Trophoblast cell (in vitro differentiated cells and primary cell): ENCODE data around the gene DNAL1.

ENCODE experiments used
- DNase-seq, 2 donors: peaks; one replicate each; pipeline ENCODE4 v3.0.0-alpha.2; 2016
- H2AFZ ChIP-seq: 2 replicates; pipeline ENCODE4 v1.6.1; 2013; ENCODE audit warnings: low read length, moderate library complexity, mild to moderate bottlenecking; ENCODE audit not compliant: insufficient read depth, poor library complexity
- H2AK5ac ChIP-seq: 2 replicates; pipeline ENCODE4 v1.6.1; 2013; ENCODE audit warnings: mild to moderate bottlenecking, low read length
- H2BK120ac ChIP-seq: 2 replicates; pipeline ENCODE4 v1.6.1; 2013; ENCODE audit warnings: low read length, mild to moderate bottlenecking, moderate library complexity; ENCODE audit not compliant: insufficient read depth, poor library complexity
- H2BK12ac ChIP-seq: 2 replicates; pipeline ENCODE4 v1.6.1; 2013; ENCODE audit warnings: mild to moderate bottlenecking, low read length, moderate library complexity
- H2BK5ac ChIP-seq: 2 replicates; pipeline ENCODE4 v1.6.1; 2013; ENCODE audit warnings: low read length, low read depth, moderate library complexity, mild to moderate bottlenecking; ENCODE audit not compliant: poor library complexity
- H3K14ac ChIP-seq: 2 replicates; pipeline ENCODE4 v1.6.1; 2013; ENCODE audit warnings: mild to moderate bottlenecking, low read length
- H3K18ac ChIP-seq: 2 replicates; pipeline ENCODE4 v1.6.1; 2013; ENCODE audit warnings: mild to moderate bottlenecking, low read length
- H3K23ac ChIP-seq: 2 replicates; pipeline ENCODE4 v1.6.1; 2013; ENCODE audit warnings: low read length
- H3K27ac ChIP-seq: 2 replicates; pipeline ENCODE4 v1.5.1; 2013; ENCODE audit warnings: low read depth, mild to moderate bottlenecking, inconsistent platforms, low read length, moderate library complexity
- H3K27me3 ChIP-seq: 2 replicates; pipeline ENCODE4 v1.6.1; 2013; ENCODE audit warnings: inconsistent platforms, mild to moderate bottlenecking, low read length, moderate library complexity; ENCODE audit not compliant: insufficient read depth
- H3K36me3 ChIP-seq, 2 experiments: 1 replicate in 1 of 2; 2 replicates in 1 of 2; pipeline ENCODE4 v1.6.1; 2013; ENCODE audit warnings: low read length in 2 of 2, mild to moderate bottlenecking in 2 of 2, moderate library complexity in 1 of 2; ENCODE audit not compliant: insufficient read depth in 2 of 2, control insufficient read depth in 1 of 2
- H3K4ac ChIP-seq: 2 replicates; pipeline ENCODE4 v1.6.1; 2013; ENCODE audit warnings: low read depth, mild to moderate bottlenecking, low read length, moderate library complexity
- H3K4me1 ChIP-seq, 2 experiments: 1 replicate in 1 of 2; 2 replicates in 1 of 2; pipeline ENCODE4 v1.6.1; 2013; ENCODE audit warnings: low read length in 2 of 2, mild to moderate bottlenecking in 2 of 2, moderate library complexity in 1 of 2; ENCODE audit not compliant: insufficient read depth in 2 of 2, control insufficient read depth in 1 of 2
- H3K4me2 ChIP-seq: 2 replicates; pipeline ENCODE4 v1.6.1; 2013; ENCODE audit warnings: inconsistent platforms, mild to moderate bottlenecking, low read length, moderate library complexity
- H3K4me3 ChIP-seq: 2 replicates; pipeline ENCODE4 v1.5.1; 2013; ENCODE audit warnings: mild to moderate bottlenecking, low read depth, low read length, inconsistent platforms
- H3K79me1 ChIP-seq: one replicate; pipeline ENCODE4 v1.6.1; 2013; ENCODE audit warnings: low read length
- H3K79me2 ChIP-seq: 2 replicates; pipeline ENCODE4 v1.6.1; 2013; ENCODE audit warnings: low read length, mild to moderate bottlenecking; ENCODE audit not compliant: control insufficient read depth, insufficient read depth, poor library complexity
- H3K9ac ChIP-seq: 2 replicates; pipeline ENCODE4 v1.6.1; 2013; ENCODE audit warnings: mild to moderate bottlenecking, low read length
- H3K9me3 ChIP-seq: 2 replicates; pipeline ENCODE4 v1.6.1; 2013; ENCODE audit warnings: low read depth, mild to moderate bottlenecking, control low read depth, inconsistent platforms, low read length; ENCODE audit not compliant: insufficient read depth
- H4K12ac ChIP-seq: 2 replicates; pipeline ENCODE4 v1.6.1; 2013; ENCODE audit warnings: low read depth, mild to moderate bottlenecking, low read length, moderate library complexity
- H4K8ac ChIP-seq: 2 replicates; pipeline ENCODE4 v1.6.1; 2013; ENCODE audit warnings: low read depth, mild to moderate bottlenecking, low read length, moderate library complexity
- H4K91ac ChIP-seq: one replicate; pipeline ENCODE4 v1.6.1; 2013; ENCODE audit warnings: low read depth, mild to moderate bottlenecking, low read length, moderate library complexity
- WGBS: extraction: QIAGEN DNeasy Blood & Tissue Kit; methylation state at CpG from one replicate; pipeline ENCODE4 v1.1.7; 2013; ENCODE audit warnings: missing lambda C conversion rate; ENCODE audit not compliant: insufficient read length, insufficient coverage; ENCODE audit errors: extremely low coverage; 5-methylcytosine and 5-hydroxymethylcytosine counted together

DNAL1 gene

DNA sequence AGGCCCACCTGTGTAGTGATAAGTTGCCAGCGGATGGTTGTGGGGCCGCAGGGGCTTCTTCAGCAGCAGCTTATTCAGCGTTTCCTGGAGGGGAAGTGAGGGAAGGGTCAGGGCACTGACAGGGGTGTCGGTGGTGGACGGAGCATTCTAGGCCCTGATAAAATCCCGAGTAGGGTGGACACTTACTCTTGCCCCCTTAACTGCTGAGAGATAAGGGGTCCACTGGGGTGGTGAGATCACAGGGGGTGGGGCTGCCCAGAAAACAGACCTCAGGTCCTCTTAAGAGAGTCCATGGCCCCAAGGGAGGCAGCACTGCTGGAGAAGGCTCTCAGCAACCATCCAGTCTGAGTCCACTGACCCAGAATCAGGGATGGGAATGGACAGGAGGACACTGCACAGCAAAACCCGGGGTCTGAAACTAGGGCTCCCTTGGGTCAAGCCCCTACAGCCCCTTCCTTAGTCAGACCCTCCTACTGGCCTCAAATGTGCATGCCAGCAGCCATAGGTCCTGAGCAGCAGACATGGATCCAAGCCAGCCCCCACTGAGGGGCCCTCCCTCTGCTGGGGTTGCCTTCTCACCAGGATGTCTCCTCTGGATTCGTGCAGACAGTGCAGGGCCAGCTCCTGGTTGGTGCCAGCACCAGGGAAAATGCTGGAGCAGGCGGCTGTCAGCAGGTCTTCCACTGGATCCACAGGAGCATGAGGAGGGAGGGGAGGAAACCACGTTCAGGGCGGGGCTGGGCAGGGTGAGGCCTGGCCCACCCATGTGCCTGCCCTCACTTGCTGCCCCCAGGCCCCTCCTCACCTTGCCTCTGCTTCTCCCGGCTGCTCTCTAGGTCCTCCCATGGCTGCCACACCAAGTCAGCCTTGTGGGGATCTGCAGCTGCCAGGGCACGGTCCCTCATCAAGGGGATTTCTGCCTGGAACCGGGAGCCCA is 81.5 kb downstream of the DNAL1 start:
- Histone ChIP-seq H2BK120ac (no peak overlapping the region), H3K79me2 (no peaks in the 10 kb centered on the region), H2AFZ (no peak overlapping the region), H3K4me3 (no peak overlapping the region), H2AK5ac (no peak overlapping the region), H3K79me1 (no peaks in the 10 kb centered on the region), H3K27ac (no peak overlapping the region), H3K9ac (no peak overlapping the region), H3K36me3 (peaks cover 51 to 68% of the 10 kb centered on the region in 2 experiments), H2BK5ac (no peak overlapping the region), H4K91ac (no peak overlapping the region), H3K18ac (no peak overlapping the region), H3K4me2 (no peak overlapping the region), H3K4me1 (peaks cover 0 to 5% of the 10 kb centered on the region in 2 experiments), H3K14ac (no peak overlapping the region), H2BK12ac (no peak overlapping the region), H3K27me3 (no peaks in the 10 kb centered on the region), H4K12ac (peak overlapping the region; percentile 32), H3K9me3 (no peaks in the 10 kb centered on the region), H4K8ac (no peak overlapping the region), H3K23ac (no peak overlapping the region), H3K4ac (no peak overlapping the region)
- no CpG with 5 or more reads among the region's 14 CpGs for WGBS
- no peak for DNase-seq

- no peaks in the 10 kb centered on the region for H3K79me1 ChIP-seq
- no CpG with 5 or more reads among the region's 7 CpGs for WGBS
- no peak overlapping the region for H4K8ac ChIP-seq
- H3K18ac ChIP-seq: peak overlapping the region; percentile 46
- H2BK5ac ChIP-seq: no peak overlapping the region
- no peak overlapping the region for H2BK120ac ChIP-seq
- no peaks in the 10 kb centered on the region for H3K79me2 ChIP-seq
- H3K23ac ChIP-seq: no peak overlapping the region
- no peak for DNase-seq
- H3K9ac ChIP-seq: no peak overlapping the region
- no peak overlapping the region for H3K14ac ChIP-seq
- H2AFZ ChIP-seq: no peak overlapping the region
- H2AK5ac ChIP-seq: no peak overlapping the region
- peaks cover 46 to 62% of the 10 kb centered on the region in 2 experiments for H3K36me3 ChIP-seq
- no peaks in the 10 kb centered on the region for H3K9me3 ChIP-seq
- peaks cover 0 to 5% of the 10 kb centered on the region in 2 experiments for H3K4me1 ChIP-seq
- H3K4me3 ChIP-seq: no peak overlapping the region
- no peak overlapping the region for H3K27ac ChIP-seq
- no peak overlapping the region for H2BK12ac ChIP-seq
- no peak overlapping the region for H3K4me2 ChIP-seq
- H4K91ac ChIP-seq: no peak overlapping the region
- H4K12ac ChIP-seq: no peak overlapping the region
- H3K27me3 ChIP-seq: no peaks in the 10 kb centered on the region
- no peak overlapping the region for H3K4ac ChIP-seq
Measured at GRCh38 chr14:73727166-73727565, 82.4 kb downstream of the DNAL1 start.

DNA sequence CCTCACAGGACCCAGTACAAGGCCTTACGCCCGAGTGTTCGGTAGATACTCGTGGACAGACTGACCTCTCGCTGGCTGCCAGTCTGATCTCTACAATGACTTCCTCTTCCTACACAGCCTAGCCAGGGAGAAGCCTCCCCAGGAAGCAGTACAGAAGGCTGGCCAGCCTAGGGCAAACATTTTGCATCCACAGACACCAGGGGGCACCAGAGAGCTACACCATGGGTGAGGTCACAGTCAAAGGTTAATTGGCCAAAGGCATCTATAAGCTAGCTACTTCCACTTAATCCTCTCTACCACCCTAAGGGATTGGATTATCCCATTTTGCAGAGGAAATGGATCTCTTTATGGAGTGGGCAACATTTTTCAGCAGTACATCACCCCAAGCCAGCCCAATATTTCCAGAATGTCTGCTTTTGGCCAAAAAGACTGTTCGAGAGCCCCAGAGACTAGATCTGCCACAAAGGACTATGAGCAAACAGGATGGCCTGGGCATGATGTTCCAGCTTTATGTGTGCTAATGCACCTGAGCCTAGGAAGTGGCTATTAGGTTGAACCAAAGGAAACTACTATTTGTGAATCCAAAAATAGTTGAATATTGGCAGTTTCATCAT is 84.0 kb downstream of the DNAL1 start:
- H3K27ac ChIP-seq: no peak overlapping the region
- H2AFZ ChIP-seq: no peak overlapping the region
- H4K91ac ChIP-seq: no peak overlapping the region
- no CpG with 5 or more reads among the region's 6 CpGs for WGBS
- no peaks in the 10 kb centered on the region for H3K79me1 ChIP-seq
- H3K4me3 ChIP-seq: no peak overlapping the region
- H3K9ac ChIP-seq: no peak overlapping the region
- H3K14ac ChIP-seq: no peak overlapping the region
- H4K12ac ChIP-seq: no peak overlapping the region
- no peak overlapping the region for H2BK120ac ChIP-seq
- no peaks in the 10 kb centered on the region for H3K9me3 ChIP-seq
- peak overlapping the region; percentile 15 for H4K8ac ChIP-seq
- no peaks in the 10 kb centered on the region for H3K79me2 ChIP-seq
- no peak overlapping the region for H3K23ac ChIP-seq
- no peak overlapping the region for H2BK5ac ChIP-seq
- peak; percentile 76 to 93 for DNase-seq
- no peak overlapping the region for H3K4ac ChIP-seq
- no peak overlapping the region for H3K18ac ChIP-seq
- H3K27me3 ChIP-seq: no peaks in the 10 kb centered on the region
- H3K36me3 ChIP-seq: peaks cover 35 to 51% of the 10 kb centered on the region in 2 experiments
- H3K4me1 ChIP-seq: peaks cover 0 to 5% of the 10 kb centered on the region in 2 experiments
- no peak overlapping the region for H3K4me2 ChIP-seq
- no peak overlapping the region for H2AK5ac ChIP-seq
- H2BK12ac ChIP-seq: no peak overlapping the region

DNA sequence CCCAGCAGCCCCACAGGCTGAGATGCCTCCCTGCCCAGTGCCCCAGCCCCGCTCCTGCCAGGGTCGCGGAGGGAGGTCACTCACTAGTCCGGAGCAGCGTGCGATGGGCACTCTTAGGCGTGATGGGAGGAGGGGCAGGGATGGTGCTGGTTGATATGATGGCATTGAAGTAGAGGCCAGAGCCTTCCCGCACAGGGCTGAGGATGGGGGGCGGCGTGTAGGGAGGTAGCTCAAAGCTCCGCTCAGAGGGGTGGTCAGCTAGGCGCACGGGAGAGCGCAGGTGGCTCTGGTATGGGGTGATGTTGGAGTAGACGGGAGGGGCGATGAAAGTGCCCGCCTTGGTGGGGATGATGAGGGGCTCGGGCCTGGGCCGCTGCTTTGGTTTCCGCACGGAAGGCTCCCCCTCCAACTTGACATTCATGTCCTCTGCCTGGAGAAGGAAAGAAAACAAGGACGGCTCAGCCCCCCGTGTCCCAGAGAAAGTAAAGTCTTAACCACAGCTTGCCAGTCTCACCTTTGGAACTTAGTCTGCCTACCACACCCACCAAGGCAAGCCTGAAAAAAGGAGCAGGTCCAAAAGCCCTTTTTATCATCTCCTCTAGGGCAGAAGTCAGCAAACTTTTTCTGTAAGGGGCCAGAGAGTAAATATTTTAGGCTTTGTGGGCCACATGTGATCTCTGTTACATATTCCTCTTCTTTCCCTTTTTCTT is 84.9 kb downstream of the DNAL1 start:
- Histone ChIP-seq H2BK12ac (no peak overlapping the region), H3K4me3 (no peak overlapping the region), H3K18ac (no peak overlapping the region), H3K27ac (no peak overlapping the region), H2AFZ (no peak overlapping the region), H2BK120ac (no peak overlapping the region), H2BK5ac (no peak overlapping the region), H3K4me1 (peaks cover 0 to 5% of the 10 kb centered on the region in 2 experiments), H3K9me3 (no peaks in the 10 kb centered on the region), H3K79me1 (no peaks in the 10 kb centered on the region), H3K4ac (no peak overlapping the region), H3K9ac (no peak overlapping the region), H4K8ac (no peak overlapping the region), H2AK5ac (no peak overlapping the region), H3K79me2 (no peaks in the 10 kb centered on the region), H3K23ac (no peak overlapping the region), H3K36me3 (peaks cover 38 to 47% of the 10 kb centered on the region in 2 experiments), H4K12ac (no peak overlapping the region), H3K4me2 (no peak overlapping the region), H3K14ac (no peak overlapping the region), H3K27me3 (no peaks in the 10 kb centered on the region), H4K91ac (no peak overlapping the region)
- DNase-seq: no peak
- WGBS: no CpG with 5 or more reads among the region's 23 CpGs
